B cell (primary cell): ENCODE results near the gene CBARP. TPM values are rescaled to one million over a fixed set of nuclear protein-coding genes. Genes with fewer than 3 reads are reported as not detected.

Experiments used
- ATAC-seq: fragments of 200-7000 bp; cut with Tn5 transposase; one replicate; pipeline ENCODE4 v1.10.0; 2021; ENCODE audit warnings: low read depth, mild to moderate bottlenecking, moderate number of reproducible peaks, moderate library complexity
- CTCF ChIA-PET: fragments of 350-600 bp; sonication (Branson Sonifier 250); formaldehyde crosslinking; loops from one replicate; lab custom pipeline; 2021; ENCODE audit warnings: antibody characterized with exemption, inconsistent platforms; lab: Charles Lee
- POLR2A ChIA-PET: fragments of 350-600 bp; sonication (Branson Sonifier 250); formaldehyde crosslinking; loops from one replicate; lab custom pipeline; 2021; ENCODE audit warnings: antibody characterized with exemption; lab: Charles Lee
- DNase-seq: peaks from one replicate; pipeline ENCODE4 v3.0.0; 2013
- H2AFZ ChIP-seq: 2 replicates; pipeline ENCODE4 v1.6.1; 2012; ENCODE audit warnings: mild to moderate bottlenecking, low read depth, low read length; ENCODE audit not compliant: insufficient read depth, poor library complexity, severe bottlenecking
- H3K27ac ChIP-seq, 2 donors: 1 replicate in 1 of 2; 2 replicates in 1 of 2; pipeline ENCODE4 v1.5.1; 2012 to 2013; ENCODE audit warnings: low read length in 2 of 2, mild to moderate bottlenecking in 2 of 2, moderate library complexity in 1 of 2
- H3K27me3 ChIP-seq, 4 experiments: fragments of 200-600 bp in 1 of 4; sonication (generic) in 1 of 4; replicated peaks in 1 of 4; 1 replicate in 2 of 4; 2 replicates in 2 of 4; pipeline versions ENCODE4 v1.6.1 to v1.7.0; 2013 to 2016; ENCODE audit warnings: low read length in 3 of 4, mild to moderate bottlenecking in 2 of 4, mixed read lengths in 1 of 4, moderate library complexity in 1 of 4; ENCODE audit not compliant: insufficient read depth in 4 of 4, control insufficient read depth in 3 of 4; ENCODE audit errors: control extremely low read depth in 1 of 4
- H3K36me3 ChIP-seq, 2 experiments: replicated peaks in 1 of 2; 1 replicate in 1 of 2; 2 replicates in 1 of 2; pipeline versions ENCODE4 v1.6.1 to v1.7.1; 2013; ENCODE audit warnings: low read length in 1 of 2; ENCODE audit not compliant: insufficient read depth in 2 of 2, control insufficient read depth in 1 of 2; ENCODE audit errors: control extremely low read depth in 1 of 2, extremely low read depth in 1 of 2
- H3K4me1 ChIP-seq, 2 donors: fragments of 200-600 bp in 1 of 2; sonication (generic) in 1 of 2; 1 replicate in 1 of 2; 2 replicates in 1 of 2; pipeline versions ENCODE4 v1.5.1 to v1.6.1; 2013 to 2017; ENCODE audit warnings: low read length in 2 of 2; ENCODE audit not compliant: control insufficient read depth in 2 of 2, insufficient read depth in 2 of 2
- H3K4me2 ChIP-seq: replicated peaks from 2 replicates; pipeline ENCODE3; 2012; ENCODE audit warnings: mild to moderate bottlenecking, low read depth, low read length; ENCODE audit not compliant: poor library complexity, severe bottlenecking
- H3K4me3 ChIP-seq, 5 experiments: fragments of 200-600 bp in 1 of 5; sonication (generic) in 1 of 5; 1 replicate in 3 of 5; 2 replicates in 2 of 5; pipeline versions ENCODE4 v1.5.1 to v1.7.0; 2011 to 2016; ENCODE audit warnings: low read length in 4 of 5, mild to moderate bottlenecking in 4 of 5, low read depth in 2 of 5, control low read depth in 1 of 5, moderate library complexity in 1 of 5; ENCODE audit not compliant: insufficient read depth in 1 of 5; ENCODE audit errors: control extremely low read depth in 1 of 5, extremely low read depth in 1 of 5
- H3K79me2 ChIP-seq: fragments of 200-600 bp; sonication (generic); one replicate; pipeline ENCODE4 v1.6.0; 2016; ENCODE audit warnings: low read length; ENCODE audit not compliant: control insufficient read depth, insufficient read depth
- H3K9ac ChIP-seq: fragments of 200-600 bp; sonication (generic); 2 replicates; pipeline ENCODE4 v1.6.1; 2017; ENCODE audit warnings: mild to moderate bottlenecking, low read length, moderate library complexity
- H3K9me3 ChIP-seq, 3 donors: one replicate each; pipeline versions ENCODE4 v1.6.1 to v1.7.1; 2013; ENCODE audit warnings: low read length in 2 of 3; ENCODE audit not compliant: control insufficient read depth in 2 of 3, insufficient read depth in 1 of 3; ENCODE audit errors: control extremely low read depth in 1 of 3
- H4K20me1 ChIP-seq: 2 replicates; pipeline ENCODE4 v1.6.0; 2012; ENCODE audit warnings: mild to moderate bottlenecking, low read length; ENCODE audit not compliant: insufficient read depth, control insufficient read depth, poor library complexity, severe bottlenecking
- H3K27ac Mint-ChIP-seq: one replicate; pipeline ENCODE4 v1.8.0; 2021; ENCODE audit warnings: mixed read lengths
- H3K27me3 Mint-ChIP-seq: one replicate; pipeline ENCODE4 v1.8.0; 2021; ENCODE audit warnings: mixed read lengths
- H3K4me1 Mint-ChIP-seq: one replicate; pipeline ENCODE4 v1.8.0; 2021; ENCODE audit warnings: mixed read lengths
- H3K4me3 Mint-ChIP-seq: one replicate; pipeline ENCODE4 v1.8.0; 2021; ENCODE audit warnings: mixed read lengths
- H3K9me3 Mint-ChIP-seq: one replicate; pipeline ENCODE4 v1.8.0; 2022; ENCODE audit warnings: mixed read lengths; ENCODE audit not compliant: insufficient read depth
- EZH2 ChIP-seq: IDR thresholded peaks from 2 replicates; pipeline ENCODE4 v1.6.1; 2012; ENCODE audit warnings: borderline replicate concordance, low read depth, mild to moderate bottlenecking, moderate library complexity, low read length; ENCODE audit not compliant: insufficient read depth, poor library complexity, severe bottlenecking
- WGBS: methylation state at CpG from one replicate; pipeline ENCODE4 v1.1.5; 2013; ENCODE audit warnings: missing lambda C conversion rate; ENCODE audit not compliant: insufficient coverage; 5-methylcytosine and 5-hydroxymethylcytosine counted together
- intact Hi-C: fragments of 100-400 bp; cut with micrococcal nuclease; formaldehyde crosslinking; loops from one replicate; pipeline ENCODE4 v1.10.0; 2022
- polyA plus RNA-seq: library from polyadenylated mRNA; depleted of rRNA; stranded (reverse); fragments of >200 nt; gene quantifications from 2 replicates; pipeline ENCODE4 v1.2.3, GENCODE V29; 2012
- total RNA-seq, 2 donors: library from RNA; stranded (reverse); fragments of 120-200 nt in 1 of 2; gene quantifications; 1 replicate in 1 of 2; 2 replicates in 1 of 2; pipeline versions ENCODE4 v1.2.3 to v1.2.4, GENCODE V29; 2013 to 2022
- TF ChIP-seq, protein P1 (sequence below): fragments of 200-600 bp; IDR thresholded peaks from one replicate; pipeline ENCODE4 v1.8.0; 2022; ENCODE audit warnings: antibody characterized with exemption, mild to moderate bottlenecking

Gene CBARP
- total and polyA plus RNA-seq, 2 donors (not counting 1 experiment from before 2014, with no cell fraction given) = not detected

DNA sequence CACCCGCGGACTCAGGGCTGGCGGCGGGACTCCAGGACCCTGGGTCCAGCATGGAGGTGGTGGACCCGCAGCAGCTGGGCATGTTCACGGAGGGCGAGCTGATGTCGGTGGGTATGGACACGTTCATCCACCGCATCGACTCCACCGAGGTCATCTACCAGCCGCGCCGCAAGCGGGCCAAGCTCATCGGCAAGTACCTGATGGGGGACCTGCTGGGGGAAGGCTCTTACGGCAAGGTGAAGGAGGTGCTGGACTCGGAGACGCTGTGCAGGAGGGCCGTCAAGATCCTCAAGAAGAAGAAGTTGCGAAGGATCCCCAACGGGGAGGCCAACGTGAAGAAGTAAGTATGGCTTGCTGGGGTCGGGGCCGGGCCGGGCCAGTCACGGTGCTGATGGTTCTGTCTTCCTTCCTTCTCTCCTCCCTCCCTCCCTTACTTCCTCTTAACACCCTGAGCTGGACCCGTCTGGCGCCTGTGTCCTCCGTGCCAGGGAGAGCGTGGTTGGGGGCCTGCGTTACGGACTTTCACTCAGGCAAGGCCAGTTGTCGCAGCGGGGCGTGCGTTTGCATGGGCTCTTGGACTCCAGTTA lies 30.8 kb downstream of the CBARP start:
- 2% methylated on average over 38 of the region's 38 CpGs for WGBS
- H4K20me1 ChIP-seq = peaks cover 56% of the 10 kb centered on the region
- TF ChIP-seq, protein P1, sequence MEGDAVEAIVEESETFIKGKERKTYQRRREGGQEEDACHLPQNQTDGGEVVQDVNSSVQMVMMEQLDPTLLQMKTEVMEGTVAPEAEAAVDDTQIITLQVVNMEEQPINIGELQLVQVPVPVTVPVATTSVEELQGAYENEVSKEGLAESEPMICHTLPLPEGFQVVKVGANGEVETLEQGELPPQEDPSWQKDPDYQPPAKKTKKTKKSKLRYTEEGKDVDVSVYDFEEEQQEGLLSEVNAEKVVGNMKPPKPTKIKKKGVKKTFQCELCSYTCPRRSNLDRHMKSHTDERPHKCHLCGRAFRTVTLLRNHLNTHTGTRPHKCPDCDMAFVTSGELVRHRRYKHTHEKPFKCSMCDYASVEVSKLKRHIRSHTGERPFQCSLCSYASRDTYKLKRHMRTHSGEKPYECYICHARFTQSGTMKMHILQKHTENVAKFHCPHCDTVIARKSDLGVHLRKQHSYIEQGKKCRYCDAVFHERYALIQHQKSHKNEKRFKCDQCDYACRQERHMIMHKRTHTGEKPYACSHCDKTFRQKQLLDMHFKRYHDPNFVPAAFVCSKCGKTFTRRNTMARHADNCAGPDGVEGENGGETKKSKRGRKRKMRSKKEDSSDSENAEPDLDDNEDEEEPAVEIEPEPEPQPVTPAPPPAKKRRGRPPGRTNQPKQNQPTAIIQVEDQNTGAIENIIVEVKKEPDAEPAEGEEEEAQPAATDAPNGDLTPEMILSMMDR = no peak
- TF ChIP-seq EZH2 = no peak
- no peaks in the 10 kb centered on the region for H3K27me3 Mint-ChIP-seq
- H3K4me2 ChIP-seq = peak overlapping the region; percentile 98
- H3K79me2 ChIP-seq = peaks cover 62% of the 10 kb centered on the region
- no peaks in the 10 kb centered on the region for H3K9me3 Mint-ChIP-seq
- peaks cover 28% of the 10 kb centered on the region for H3K4me1 Mint-ChIP-seq
- peak overlapping the region; percentile 83 for H3K9ac ChIP-seq
- CTCF ChIA-PET = interaction anchor here (0.6 to 0.7 kb wide), 2 partner anchors 90 to 350 kb away, joined by 3 read pairs; no protein-coding TSS in a partner anchor
- POLR2A ChIA-PET = interaction anchor here (0.5 to 0.6 kb wide), 4 partner anchors 13 to 108 kb away, joined by 3 to 5 read pairs (median 4); no protein-coding TSS in a partner anchor
- H2AFZ ChIP-seq = peak overlapping the region; percentile 26
- no peaks in the 10 kb centered on the region for H3K9me3 ChIP-seq
- H3K27ac ChIP-seq = peak overlapping the region; percentile 34 to 64
- H3K4me3 Mint-ChIP-seq = peak overlapping the region; percentile 94
- DNase-seq = peak; percentile 69
- peak overlapping the region; percentile 48 to 77 (median 63) for H3K4me3 ChIP-seq
- peaks cover 16 to 32% of the 10 kb centered on the region in 2 donors for H3K4me1 ChIP-seq
- ATAC-seq = no peak
- intact Hi-C loops = no loop called here
- no peaks in the 10 kb centered on the region for H3K27me3 ChIP-seq
- peak overlapping the region; percentile 92 for H3K27ac Mint-ChIP-seq
- H3K36me3 ChIP-seq = peaks cover 0 to 13% of the 10 kb centered on the region in 2 experiments
